Activated CD4-positive, alpha-beta T cell treated with anti-CD3 and anti-CD28 coated beads, Interleukin-2, Interleukin-4, amounts not matched to agents 100 ng/mL and 50 ng/mL, durations not matched to agents 16 hours and 8 hours (primary cell): ENCODE data around the gene PDE4D.
"Not testable (repeated sequence)": the region's sequence is repeated elsewhere in the genome, so short reads cannot be mapped to it uniquely, and the experiment has no call there.

Source experiments
- DNase-seq: peaks from one replicate; pipeline ENCODE4 v3.0.0-alpha.2; 2020; ENCODE audit warnings: low spot score

The PDE4D gene

DNA sequence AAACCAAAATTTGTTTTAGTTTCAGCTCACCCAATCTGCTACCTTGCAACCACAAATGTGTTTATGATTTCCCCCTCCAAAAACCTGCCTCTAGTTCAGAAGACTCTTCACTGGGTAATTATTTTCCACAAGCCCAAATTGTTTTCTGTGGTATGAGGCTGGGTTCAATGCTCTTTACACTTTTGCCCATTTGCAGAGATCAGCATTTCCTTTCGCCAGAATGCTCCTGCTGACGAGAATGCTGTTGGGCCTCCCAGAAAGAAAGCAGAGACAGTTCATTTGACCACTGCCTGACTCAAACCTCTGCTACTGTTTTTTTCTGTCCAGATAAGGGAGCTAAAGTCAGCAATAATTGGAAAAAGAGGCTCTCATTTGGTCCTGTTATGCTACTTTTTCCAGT lies 427.3 kb downstream of the PDE4D start:
- no peak for DNase-seq

GRCh38 chr5:59464969-59465368 lies 428.6 kb downstream of the PDE4D start:
- DNase-seq, result no peak

DNA sequence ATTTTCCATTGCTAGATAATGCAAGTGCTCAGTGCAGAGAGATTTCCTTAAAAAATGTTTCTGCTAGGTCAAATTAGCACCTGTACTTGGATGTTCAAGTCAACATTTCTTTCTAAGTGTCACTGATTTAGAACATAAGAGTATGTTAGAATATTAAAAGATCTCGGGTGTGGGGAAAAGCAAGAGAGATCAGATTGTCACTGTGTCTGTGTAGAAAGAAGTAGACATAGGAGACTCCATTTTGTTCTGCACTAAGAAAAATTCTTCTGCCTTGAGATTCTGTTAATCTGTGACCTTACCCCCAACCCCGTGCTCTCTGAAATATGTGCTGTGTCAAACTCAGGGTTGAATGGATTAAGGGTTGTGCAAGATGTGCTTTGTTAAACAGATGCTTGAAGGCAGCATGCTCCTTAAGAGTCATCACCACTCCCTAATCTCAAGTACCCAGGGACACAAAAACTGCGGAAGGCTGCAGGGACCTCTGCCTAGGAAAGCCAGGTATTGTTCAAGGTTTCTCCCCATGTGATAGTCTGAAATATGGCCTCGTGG lies 429.8 kb downstream of the PDE4D start:
- DNase-seq, result not testable (repeated sequence)

- no peak for DNase-seq
Observed at GRCh38 chr5:59462956-59463355, 430.6 kb downstream of the PDE4D start.

- DNase-seq, result no peak
Observed at GRCh38 chr5:59460368-59461153, 433.0 kb downstream of the PDE4D start.

DNA sequence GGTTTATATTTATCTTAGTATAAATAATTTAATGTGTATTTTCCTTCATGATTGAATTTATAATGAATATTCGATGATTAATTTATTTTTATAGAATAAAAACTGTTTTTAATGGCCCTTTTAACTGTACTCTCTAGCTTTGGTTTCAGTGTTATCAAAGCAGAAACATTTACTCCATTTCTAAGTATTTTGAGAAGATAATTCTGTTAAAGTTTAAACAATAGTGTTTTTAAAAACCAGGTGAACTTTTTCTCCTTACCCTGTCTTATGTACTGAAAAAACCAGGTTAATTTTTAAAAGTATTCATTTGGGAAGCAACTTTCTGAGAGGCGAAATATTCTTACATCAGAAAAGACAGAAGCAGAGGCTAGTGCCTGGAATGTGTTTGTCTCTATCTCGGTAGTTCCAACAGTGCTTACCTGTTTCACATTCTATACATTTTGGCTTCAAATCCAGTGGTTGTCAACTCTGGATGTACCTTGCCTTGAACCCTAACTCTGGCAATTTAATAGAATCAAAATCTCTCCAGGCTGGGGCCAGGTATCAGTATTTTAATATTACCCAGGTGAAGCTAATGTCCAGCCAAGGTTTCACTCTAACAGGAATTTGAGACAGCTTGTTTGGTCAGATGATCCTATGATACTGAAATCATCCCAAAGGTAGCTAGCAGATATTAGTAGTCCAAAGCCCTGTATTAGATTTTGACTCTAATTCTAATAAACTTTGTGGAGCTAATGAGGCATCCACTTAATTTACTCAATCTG lies 434.4 kb downstream of the PDE4D start:
- DNase-seq, result no peak

DNA sequence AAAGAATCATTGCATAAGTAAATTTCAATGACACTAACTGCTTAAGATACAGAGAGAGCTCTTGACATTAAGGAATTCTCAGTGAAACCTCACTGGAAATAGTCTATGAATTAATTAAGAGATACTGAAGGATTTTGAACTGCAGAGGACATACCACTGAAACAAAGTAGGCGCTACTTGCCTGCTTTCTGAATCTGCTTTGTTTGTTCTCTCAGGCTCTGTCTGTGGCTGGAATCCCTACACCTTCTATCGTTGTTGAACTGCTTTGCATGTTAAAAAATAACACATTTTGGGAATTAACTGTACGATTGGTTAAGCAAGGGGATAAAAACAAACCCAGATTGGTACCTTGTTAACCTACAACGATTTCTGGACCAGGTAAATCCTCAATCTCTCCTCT lies 435.2 kb downstream of the PDE4D start:
- DNase-seq, result no peak

GRCh38 chr5:59449905-59450644 lies 443.5 kb downstream of the PDE4D start:
- no peak for DNase-seq

DNA sequence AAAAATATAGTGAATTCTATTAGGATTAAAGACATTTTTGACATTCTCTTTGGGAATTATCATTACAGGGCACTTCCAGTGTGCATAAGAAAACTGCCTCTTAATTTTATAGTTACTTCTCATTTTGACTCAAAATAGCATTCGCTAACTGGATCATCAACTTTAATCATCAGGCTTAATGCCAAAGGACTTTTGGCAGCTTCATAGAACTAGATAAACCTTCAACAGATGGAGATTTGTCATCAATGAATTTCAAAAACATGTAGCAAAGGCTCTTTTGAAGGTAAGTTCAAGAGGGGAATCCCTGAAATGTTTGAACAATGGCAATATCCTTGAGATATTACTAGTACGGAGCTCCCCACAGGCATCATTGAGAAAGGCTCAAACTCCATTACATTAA lies 447.2 kb downstream of the PDE4D start:
- no peak for DNase-seq

- DNase-seq, result no peak
Observed at GRCh38 chr5:59445741-59446140, 447.8 kb downstream of the PDE4D start.

GRCh38 chr5:59439303-59439702 lies 454.2 kb downstream of the PDE4D start:
- no peak for DNase-seq

DNA sequence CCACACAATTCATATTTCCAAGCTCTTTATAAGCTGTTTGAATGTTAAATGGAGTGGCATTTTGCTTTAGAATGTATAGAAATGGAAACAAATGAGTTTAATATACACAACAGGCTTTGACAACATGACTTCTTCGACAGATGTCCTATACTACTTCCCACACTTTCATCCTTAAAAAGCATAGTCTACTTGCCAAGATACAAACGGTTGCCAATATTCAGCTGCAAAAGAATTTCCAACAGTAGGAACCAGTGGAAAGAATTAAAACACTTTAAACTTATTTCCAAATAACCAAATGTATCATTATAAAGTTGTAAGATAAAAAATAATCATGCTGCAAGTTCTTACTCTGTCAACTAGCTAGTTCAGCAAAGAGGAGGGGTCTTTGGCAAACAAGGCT lies 456.4 kb downstream of the PDE4D start:
- no peak for DNase-seq

DNA sequence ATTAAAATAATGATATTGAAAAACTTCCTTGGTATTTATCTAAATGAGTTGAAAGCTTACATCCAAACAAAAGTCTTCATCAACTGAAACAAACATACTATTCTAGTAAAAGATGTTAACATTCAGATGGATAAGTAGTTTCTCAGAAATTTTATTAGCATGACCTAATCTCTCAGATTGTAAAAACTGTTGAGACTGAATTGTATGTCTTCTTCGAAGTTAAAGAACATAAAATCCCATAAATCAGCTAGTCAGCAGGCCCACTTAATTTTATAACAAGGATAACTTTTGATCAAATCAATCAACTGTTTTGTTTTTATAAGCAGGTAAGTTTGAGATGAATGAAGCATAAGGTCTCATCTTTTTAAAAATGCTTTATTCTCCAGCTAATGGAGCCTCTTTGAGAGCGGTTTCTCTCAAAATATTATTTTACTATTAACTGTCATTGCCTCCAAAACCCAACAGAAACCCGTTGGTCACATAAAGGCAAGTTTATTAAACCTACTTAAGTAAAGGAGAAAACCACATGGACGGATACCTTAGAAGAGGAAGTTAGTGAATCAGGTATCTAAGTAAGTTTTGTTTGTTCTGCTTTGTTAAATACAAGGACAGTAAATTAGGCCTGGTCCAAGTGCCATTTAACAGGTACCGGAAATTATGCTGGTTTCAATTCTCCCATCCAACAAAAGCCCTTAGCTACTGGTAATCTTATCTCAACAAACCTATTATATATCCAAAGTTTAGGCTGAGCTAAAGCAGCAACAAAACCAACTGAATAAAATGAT lies 457.0 kb downstream of the PDE4D start:
- DNase-seq, result no peak

- no peak for DNase-seq
Observed at GRCh38 chr5:59433174-59433573, 460.4 kb downstream of the PDE4D start.

DNA sequence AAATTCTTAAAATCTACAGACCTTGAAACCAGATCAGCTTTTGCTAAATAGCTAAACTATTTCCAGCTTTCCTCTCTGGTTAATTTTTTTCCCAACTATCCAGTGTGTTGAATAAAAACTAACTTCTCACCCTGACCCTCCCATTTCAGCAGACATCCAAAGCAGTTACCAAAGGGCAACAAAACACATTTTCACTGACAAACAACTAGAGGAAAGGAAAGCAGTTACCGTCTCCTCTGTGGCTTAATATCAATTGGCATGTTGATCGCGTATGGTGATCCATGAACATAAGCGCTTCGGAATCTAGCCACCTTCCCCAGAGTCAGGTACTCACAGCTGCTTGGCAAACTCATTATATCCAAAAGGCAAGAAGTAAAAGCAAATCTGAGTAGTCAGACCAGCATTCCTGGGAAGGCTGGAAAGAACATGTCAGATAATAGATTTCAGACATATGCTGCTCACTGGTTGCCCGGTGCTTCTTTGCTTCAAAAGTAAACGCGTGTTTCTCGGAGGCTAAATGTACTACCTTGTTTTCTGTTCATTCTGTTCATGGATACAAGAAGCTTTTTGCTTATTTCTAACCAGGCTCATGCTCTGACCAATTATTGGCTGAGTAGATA lies 463.4 kb downstream of the PDE4D start:
- no peak for DNase-seq

GRCh38 chr5:59428391-59428790 lies 465.1 kb downstream of the PDE4D start:
- no peak for DNase-seq

GRCh38 chr5:59424515-59424914 lies 469.0 kb downstream of the PDE4D start:
- no peak for DNase-seq

- DNase-seq, result no peak
Observed at GRCh38 chr5:59423021-59423420, 470.5 kb downstream of the PDE4D start.

- DNase-seq, result no peak
Observed at GRCh38 chr5:59421986-59422941, 471.3 kb downstream of the PDE4D start.

GRCh38 chr5:59420596-59420995 lies 472.9 kb downstream of the PDE4D start:
- DNase-seq, result no peak
